ENCODE results near the gene CENPX.
"Not testable (repeated sequence)": the region's sequence is repeated elsewhere in the genome, so short reads cannot be mapped to it uniquely, and the experiment has no call there.

CENPX gene

GRCh38 chr17:82042649-82043048 is 20.0 kb upstream of the CENPX start:
- FAIRE-seq (no peak), DNase-seq (ENCODE audit: extremely low spot score, insufficient read length, low read depth) (no peak)

GRCh38 chr17:82041144-82041814 is 18.6 kb upstream of the CENPX start:
- no peak for FAIRE-seq

GRCh38 chr17:82039695-82040299 is 17.1 kb upstream of the CENPX start:
- DNase-seq (ENCODE audit: extremely low spot score, insufficient read length, low read depth): no peak
- FAIRE-seq: no peak

More at GRCh38 chr17:82041144-82041814, 18.6 kb upstream of the CENPX start:
- no peak for DNase-seq (ENCODE audit: extremely low spot score, insufficient read length, low read depth)

- FAIRE-seq; DNase-seq (ENCODE audit: extremely low spot score, insufficient read length, low read depth): not testable (repeated sequence)
These were observed 16.2 kb upstream of the CENPX start for GRCh38 chr17:82038796-82039409.

- no peak for FAIRE-seq
- no peak for DNase-seq (ENCODE audit: extremely low spot score, insufficient read length, low read depth)
These were observed 15.2 kb upstream of the CENPX start for GRCh38 chr17:82037889-82038195.

GRCh38 chr17:82037092-82037888 is 14.6 kb upstream of the CENPX start, which contains the start of gene DCXR:
Gene DCXR (minus strand): TSS chr17:82037697. CDS start chr17:82037682, 15 bp downstream.
- peak; percentile 94 for DNase-seq (ENCODE audit: extremely low spot score, insufficient read length, low read depth)
- peak; percentile 95 for FAIRE-seq

GRCh38 chr17:82036634-82037091 is 14.0 kb upstream of the CENPX start:
- FAIRE-seq (no peak), DNase-seq (ENCODE audit: extremely low spot score, insufficient read length, low read depth) (no peak)

- FAIRE-seq (no peak), DNase-seq (ENCODE audit: extremely low spot score, insufficient read length, low read depth) (no peak)
These were observed 13.4 kb upstream of the CENPX start for GRCh38 chr17:82035956-82036633.

- no peak for DNase-seq (ENCODE audit: extremely low spot score, insufficient read length, low read depth)
- FAIRE-seq: no peak
These were observed 12.8 kb upstream of the CENPX start for GRCh38 chr17:82035488-82035887.

GRCh38 chr17:82034371-82035011 is 11.8 kb upstream of the CENPX start:
- FAIRE-seq (no peak), DNase-seq (ENCODE audit: extremely low spot score, insufficient read length, low read depth) (no peak)

GRCh38 chr17:82033359-82034085 is 10.8 kb upstream of the CENPX start:
- no peak for DNase-seq (ENCODE audit: extremely low spot score, insufficient read length, low read depth)
- FAIRE-seq: no peak

GRCh38 chr17:82031885-82032627 is 9.4 kb upstream of the CENPX start:
- FAIRE-seq (no peak), DNase-seq (ENCODE audit: extremely low spot score, insufficient read length, low read depth) (no peak)

- FAIRE-seq: no peak
- no peak for DNase-seq (ENCODE audit: extremely low spot score, insufficient read length, low read depth)
These were observed 8.7 kb upstream of the CENPX start, which contains the start of gene RAC3 for GRCh38 chr17:82031303-82031884. Gene RAC3 (plus strand): TSS chr17:82031678. CDS start chr17:82031762, 84 bp downstream.

- FAIRE-seq (peak; percentile 78), DNase-seq (ENCODE audit: extremely low spot score, insufficient read length, low read depth) (no peak)
These were observed 8.0 kb upstream of the CENPX start for GRCh38 chr17:82030470-82031302.

GRCh38 chr17:82029990-82030469 is 7.4 kb upstream of the CENPX start:
- FAIRE-seq (no peak), DNase-seq (ENCODE audit: extremely low spot score, insufficient read length, low read depth) (no peak)

GRCh38 chr17:82029391-82029790 is 6.7 kb upstream of the CENPX start:
- FAIRE-seq: no peak
- DNase-seq (ENCODE audit: extremely low spot score, insufficient read length, low read depth): no peak

GRCh38 chr17:82028966-82029365 is 6.3 kb upstream of the CENPX start:
- DNase-seq (ENCODE audit: extremely low spot score, insufficient read length, low read depth): no peak
- no peak for FAIRE-seq

Measured in GM18507 (cell line).